Endothelial cell (in vitro differentiated cells): ENCODE results near the gene TLE3. TPM values are rescaled to one million over a fixed set of nuclear protein-coding genes. Genes with fewer than 3 reads are reported as not detected.

Source experiments
- DNase-seq: peaks from one replicate; pipeline ENCODE4 v3.0.0; 2021; ENCODE audit warnings: low spot score
- H3K27ac Mint-ChIP-seq: one replicate; pipeline ENCODE4 v1.8.0; 2021; ENCODE audit warnings: mixed read lengths, inconsistent platforms; ENCODE audit not compliant: unreplicated experiment
- H3K27me3 Mint-ChIP-seq: one replicate; pipeline ENCODE4 v1.8.0; 2021; ENCODE audit warnings: mild to moderate bottlenecking, moderate library complexity, mixed read lengths, inconsistent platforms; ENCODE audit not compliant: unreplicated experiment
- H3K36me3 Mint-ChIP-seq: one replicate; pipeline ENCODE4 v1.8.0; 2021; ENCODE audit warnings: mild to moderate bottlenecking, low read depth, mixed read lengths, inconsistent platforms; ENCODE audit not compliant: unreplicated experiment
- H3K4me1 Mint-ChIP-seq: one replicate; pipeline ENCODE4 v1.8.0; 2021; ENCODE audit warnings: mild to moderate bottlenecking, mixed read lengths, inconsistent platforms; ENCODE audit not compliant: unreplicated experiment
- H3K4me3 Mint-ChIP-seq: one replicate; pipeline ENCODE4 v1.8.0; 2021; ENCODE audit warnings: mild to moderate bottlenecking, mixed read lengths, inconsistent platforms; ENCODE audit not compliant: unreplicated experiment
- H3K9me3 Mint-ChIP-seq: one replicate; pipeline ENCODE4 v1.8.0; 2021; ENCODE audit warnings: mixed read lengths, inconsistent platforms; ENCODE audit not compliant: unreplicated experiment
- CTCF ChIP-seq: fragments of 200-600 bp; sonication (generic); IDR thresholded peaks from one replicate; pipeline ENCODE4 v1.5.0; 2021; ENCODE audit warnings: antibody characterized with exemption; ENCODE audit not compliant: unreplicated experiment
- total RNA-seq: library from RNA; stranded (reverse); fragmentation: NEBNext Ultra II Directional; extraction: Animal tissue kit (Norgen Biotek cat#: 25700); gene quantifications from one replicate; pipeline ENCODE4 v1.2.1, GENCODE V29; 2021; ENCODE audit not compliant: unreplicated experiment

The TLE3 gene
- total RNA-seq, 1 donor from 2014 or later, result 80.8 TPM

GRCh38 chr15:70006259-70007147, 91.2 kb downstream of the TLE3 start:
- Mint-ChIP-seq H3K27me3 (peaks cover 9% of the 10 kb centered on the region), H3K9me3 (no peaks in the 10 kb centered on the region), H3K36me3 (peaks cover 6% of the 10 kb centered on the region), H3K27ac (no peak overlapping the region), H3K4me3 (no peak overlapping the region), H3K4me1 (peaks cover 9% of the 10 kb centered on the region)
- no peak for TF ChIP-seq CTCF
- DNase-seq, result no peak

GRCh38 chr15:70004826-70005225, 92.9 kb downstream of the TLE3 start:
- Mint-ChIP-seq H3K9me3 (no peaks in the 10 kb centered on the region), H3K27ac (no peak overlapping the region), H3K27me3 (peaks cover 11% of the 10 kb centered on the region), H3K4me3 (no peak overlapping the region), H3K36me3 (peaks cover 6% of the 10 kb centered on the region), H3K4me1 (peaks cover 11% of the 10 kb centered on the region)
- no peak for DNase-seq
- TF ChIP-seq CTCF, result no peak

- Mint-ChIP-seq H3K4me3 (no peak overlapping the region), H3K36me3 (peaks cover 6% of the 10 kb centered on the region), H3K27ac (no peak overlapping the region), H3K4me1 (peaks cover 11% of the 10 kb centered on the region), H3K27me3 (peaks cover 11% of the 10 kb centered on the region), H3K9me3 (no peaks in the 10 kb centered on the region)
- no peak for DNase-seq
- TF ChIP-seq CTCF, result no peak
These were observed 94.8 kb downstream of the TLE3 start for GRCh38 chr15:70002897-70003296.

- H3K4me1 Mint-ChIP-seq, result peaks cover 7% of the 10 kb centered on the region
These were observed 95.9 kb downstream of the TLE3 start for GRCh38 chr15:70001859-70002258.

More at GRCh38 chr15:70001859-70002258, 95.9 kb downstream of the TLE3 start:
- DNase-seq, result no peak
- no peak overlapping the region for H3K27ac Mint-ChIP-seq
- no peak overlapping the region for H3K4me3 Mint-ChIP-seq
- H3K27me3 Mint-ChIP-seq, result peaks cover 11% of the 10 kb centered on the region
- no peak for TF ChIP-seq CTCF
- H3K36me3 Mint-ChIP-seq, result peaks cover 6% of the 10 kb centered on the region
- no peaks in the 10 kb centered on the region for H3K9me3 Mint-ChIP-seq
